Uterus (tissue), 2 donors: ENCODE measurements around the gene KCNK13.

Source experiments
- POLR2A ChIP-seq, 2 donors: fragments of 450-650 bp; IDR thresholded peaks; one replicate each; pipeline ENCODE4 v1.6.1; 2016; ENCODE audit warnings: antibody characterized with exemption in 2 of 2, mild to moderate bottlenecking in 1 of 2, moderate library complexity in 1 of 2
- TF ChIP-seq, protein P1 (sequence below), 4 experiments: fragments of 200-600 bp in 2 of 4; fragments of 450-650 bp in 2 of 4; sonication (generic) in 2 of 4; IDR thresholded peaks; one replicate each; pipeline ENCODE4 v1.5.1; 2016 to 2019; ENCODE audit warnings: antibody characterized with exemption in 4 of 4, mild to moderate bottlenecking in 2 of 4, moderate library complexity in 1 of 4

GRCh38 chr14:90201344-90201743 lies 139.6 kb downstream of the KCNK13 start:
- TF ChIP-seq, protein P1, sequence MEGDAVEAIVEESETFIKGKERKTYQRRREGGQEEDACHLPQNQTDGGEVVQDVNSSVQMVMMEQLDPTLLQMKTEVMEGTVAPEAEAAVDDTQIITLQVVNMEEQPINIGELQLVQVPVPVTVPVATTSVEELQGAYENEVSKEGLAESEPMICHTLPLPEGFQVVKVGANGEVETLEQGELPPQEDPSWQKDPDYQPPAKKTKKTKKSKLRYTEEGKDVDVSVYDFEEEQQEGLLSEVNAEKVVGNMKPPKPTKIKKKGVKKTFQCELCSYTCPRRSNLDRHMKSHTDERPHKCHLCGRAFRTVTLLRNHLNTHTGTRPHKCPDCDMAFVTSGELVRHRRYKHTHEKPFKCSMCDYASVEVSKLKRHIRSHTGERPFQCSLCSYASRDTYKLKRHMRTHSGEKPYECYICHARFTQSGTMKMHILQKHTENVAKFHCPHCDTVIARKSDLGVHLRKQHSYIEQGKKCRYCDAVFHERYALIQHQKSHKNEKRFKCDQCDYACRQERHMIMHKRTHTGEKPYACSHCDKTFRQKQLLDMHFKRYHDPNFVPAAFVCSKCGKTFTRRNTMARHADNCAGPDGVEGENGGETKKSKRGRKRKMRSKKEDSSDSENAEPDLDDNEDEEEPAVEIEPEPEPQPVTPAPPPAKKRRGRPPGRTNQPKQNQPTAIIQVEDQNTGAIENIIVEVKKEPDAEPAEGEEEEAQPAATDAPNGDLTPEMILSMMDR (IDR thresholded peaks at IDR 0.05): no peak
- no peak for TF ChIP-seq POLR2A (IDR thresholded peaks at IDR 0.05)
